GM23248 (cell line): ENCODE measurements around the gene CELSR1.

Experiments
- EZH2 ChIP-seq: fragments of 200-600 bp; sonication (generic); IDR thresholded peaks from 2 replicates; pipeline ENCODE4 v1.6.1; 2018; ENCODE audit warnings: antibody characterized with exemption, mild to moderate bottlenecking; ENCODE audit not compliant: insufficient read depth, poor library complexity, severe bottlenecking
- EZH2phosphoT487 ChIP-seq: fragments of 200-600 bp; sonication (generic); IDR thresholded peaks from 2 replicates; pipeline ENCODE4 v1.6.1; 2018; ENCODE audit warnings: antibody characterized with exemption, moderate library complexity, mild to moderate bottlenecking, low read depth; ENCODE audit not compliant: insufficient read depth

GRCh38 chr22:46425016-46425415 is 112.4 kb downstream of the CELSR1 start:
- TF ChIP-seq EZH2 (no peak), EZH2phosphoT487 (no peak)
